Common myeloid progenitor, CD34-positive (primary cell): ENCODE results near the gene MAGIX.
"Not testable (repeated sequence)": the region's sequence is repeated elsewhere in the genome, so short reads cannot be mapped to it uniquely, and the experiment has no call there.

ENCODE experiments used
- CTCF ChIA-PET: fragments of 350-600 bp; sonication (Branson Sonifier 250); formaldehyde crosslinking; loops from one replicate; lab custom pipeline; 2021; ENCODE audit warnings: antibody characterized with exemption; lab: Charles Lee
- POLR2A ChIA-PET: fragments of 350-600 bp; sonication (Branson Sonifier 250); formaldehyde crosslinking; loops from one replicate; lab custom pipeline; 2021; ENCODE audit warnings: antibody characterized with exemption; lab: Charles Lee
- DNase-seq, 3 donors: peaks; one replicate each; pipeline versions ENCODE4 v3.0.0 to v3.0.0-alpha.2; 2013
- H3K27ac ChIP-seq, 2 experiments: 1 replicate in 1 of 2; 2 replicates in 1 of 2; pipeline ENCODE4 v1.7.0; 2013; ENCODE audit warnings: inconsistent platforms in 2 of 2, low read length in 2 of 2, mild to moderate bottlenecking in 2 of 2, low read depth in 1 of 2, moderate library complexity in 1 of 2; ENCODE audit not compliant: severe bottlenecking in 2 of 2, insufficient read depth in 1 of 2, poor library complexity in 1 of 2
- H3K27me3 ChIP-seq, 5 experiments: replicated peaks in 2 of 5; 1 replicate in 3 of 5; 2 replicates in 2 of 5; pipeline versions ENCODE4 v1.6.1 to v1.7.0; 2013; ENCODE audit warnings: low read length in 4 of 5, mild to moderate bottlenecking in 2 of 5, moderate library complexity in 2 of 5, inconsistent platforms in 1 of 5; ENCODE audit not compliant: insufficient read depth in 5 of 5, control insufficient read depth in 4 of 5
- H3K36me3 ChIP-seq, 4 experiments: 1 replicate in 2 of 4; 2 replicates in 2 of 4; pipeline versions ENCODE4 v1.6.1 to v1.7.0; 2013; ENCODE audit warnings: low read length in 3 of 4, control low read depth in 1 of 4, mild to moderate bottlenecking in 1 of 4; ENCODE audit not compliant: control insufficient read depth in 4 of 4, insufficient read depth in 4 of 4
- H3K4me1 ChIP-seq, 4 experiments: 1 replicate in 3 of 4; 2 replicates in 1 of 4; pipeline versions ENCODE4 v1.6.1 to v1.7.1; 2013; ENCODE audit warnings: low read length in 3 of 4, mild to moderate bottlenecking in 3 of 4, control low read depth in 1 of 4, inconsistent platforms in 1 of 4, moderate library complexity in 1 of 4; ENCODE audit not compliant: control insufficient read depth in 4 of 4, insufficient read depth in 4 of 4; ENCODE audit errors: control extremely low read depth in 1 of 4
- H3K4me3 ChIP-seq, 7 experiments: 1 replicate in 4 of 7; 2 replicates in 3 of 7; pipeline versions ENCODE4 v1.5.1 to v1.7.0; 2013; ENCODE audit warnings: mild to moderate bottlenecking in 7 of 7, low read length in 6 of 7, moderate library complexity in 6 of 7, inconsistent platforms in 2 of 7, low read depth in 2 of 7, control low read depth in 1 of 7; ENCODE audit not compliant: insufficient read depth in 4 of 7, control insufficient read depth in 1 of 7; ENCODE audit errors: extremely low read depth in 1 of 7
- H3K9me3 ChIP-seq, 5 experiments: 1 replicate in 4 of 5; 2 replicates in 1 of 5; pipeline versions ENCODE4 v1.6.1 to v1.7.1; 2013; ENCODE audit warnings: low read length in 4 of 5, mild to moderate bottlenecking in 2 of 5, inconsistent platforms in 1 of 5, low read depth in 1 of 5, moderate library complexity in 1 of 5; ENCODE audit not compliant: control insufficient read depth in 4 of 5, insufficient read depth in 2 of 5; ENCODE audit errors: control extremely low read depth in 1 of 5
- WGBS: methylation state at CpG from one replicate; pipeline ENCODE4 v1.1.5; 2013; ENCODE audit not compliant: insufficient coverage; 5-methylcytosine and 5-hydroxymethylcytosine counted together

MAGIX gene

GRCh38 chrX:49147282-49147681 is 15.3 kb upstream of the MAGIX start:
- Histone ChIP-seq H3K27ac (peak overlapping the region in 1 of 2 experiments; percentile 86), H3K36me3 (no peaks in the 10 kb centered on the region), H3K9me3 (peaks cover 0 to 4% (median 0%) of the 10 kb centered on the region in 5 experiments), H3K4me1 (peaks cover 0 to 24% (median 10%) of the 10 kb centered on the region in 4 experiments), H3K4me3 (peak overlapping the region in 2 of 7 experiments; percentile 10 to 16), H3K27me3 (no peaks in the 10 kb centered on the region)
- WGBS: 90% methylated on average over 6 of the region's 8 CpGs
- ChIA-PET CTCF (no interaction called here), POLR2A (interaction anchor here (0.6 kb wide), 1 partner anchor 19 kb away, joined by 3 read pairs; no protein-coding TSS in a partner anchor)
- DNase-seq: no peak

- Histone ChIP-seq H3K27me3 (no peaks in the 10 kb centered on the region), H3K27ac (peak overlapping the region; percentile 50 to 86), H3K4me1 (peaks cover 0 to 22% (median 10%) of the 10 kb centered on the region in 4 experiments), H3K4me3 (peak overlapping the region in 1 of 7 experiments; percentile 38), H3K36me3 (no peaks in the 10 kb centered on the region), H3K9me3 (peaks cover 0 to 4% (median 0%) of the 10 kb centered on the region in 5 experiments)
- ChIA-PET CTCF (no interaction called here), POLR2A (interaction anchor here (0.6 kb wide), 1 partner anchor 19 kb away, joined by 3 read pairs; no protein-coding TSS in a partner anchor)
- WGBS: 89% methylated on average over 13 of the region's 13 CpGs
- DNase-seq: peak in 2 of 3 donors; percentile 62 to 72
These were observed 14.6 kb upstream of the MAGIX start for GRCh38 chrX:49147936-49148335.

GRCh38 chrX:49148390-49149100 is 14.0 kb upstream of the MAGIX start:
- DNase-seq: peak; percentile 62 to 92 (median 82)
- Histone ChIP-seq H3K27ac (peak overlapping the region; percentile 50 to 86), H3K4me3 (peak overlapping the region in 1 of 7 experiments; percentile 38), H3K4me1 (peaks cover 0 to 22% (median 10%) of the 10 kb centered on the region in 4 experiments)
- WGBS: 73% methylated on average over 18 of the region's 21 CpGs
- POLR2A ChIA-PET, H3K36me3 ChIP-seq, H3K9me3 ChIP-seq, H3K27me3 ChIP-seq: not testable (repeated sequence)
- CTCF ChIA-PET: interaction anchor here (0.8 to 1.5 kb wide), 2 partner anchors 10 to 13 kb away, joined by 3 to 5 read pairs; no protein-coding TSS in a partner anchor

GRCh38 chrX:49149291-49149690 is 13.3 kb upstream of the MAGIX start:
- not testable (repeated sequence) for H3K27me3 ChIP-seq, H3K36me3 ChIP-seq, H3K9me3 ChIP-seq, DNase-seq, H3K4me3 ChIP-seq
- Histone ChIP-seq H3K4me1 (peaks cover 0 to 22% (median 10%) of the 10 kb centered on the region in 4 experiments), H3K27ac (peak overlapping the region; percentile 46 to 86)
- 96% methylated on average over 11 of the region's 14 CpGs for WGBS
- POLR2A ChIA-PET: interaction anchor here (0.6 kb wide), 2 partner anchors 22 to 106 kb away, joined by 3 read pairs; partner anchors contain the start of gene TFE3
- CTCF ChIA-PET: interaction anchor here (0.6 to 1.5 kb wide), 4 partner anchors 9 to 46 kb away, joined by 3 to 5 read pairs (median 3); no protein-coding TSS in a partner anchor

- POLR2A ChIA-PET: no interaction called here
- Histone ChIP-seq H3K9me3 (no peaks in the 10 kb centered on the region), H3K4me1 (peaks cover 2 to 16% (median 10%) of the 10 kb centered on the region in 4 experiments), H3K4me3 (no peak overlapping the region), H3K27ac (no peak overlapping the region), H3K27me3 (no peaks in the 10 kb centered on the region), H3K36me3 (no peaks in the 10 kb centered on the region)
- CTCF ChIA-PET: interaction anchor here (3.0 to 3.1 kb wide), 2 partner anchors 12 to 15 kb away, joined by 15 to 27 read pairs; no protein-coding TSS in a partner anchor
- WGBS: no CpG with 5 or more reads among the region's 1 CpG
- no peak for DNase-seq
These were observed 9.1 kb upstream of the MAGIX start for GRCh38 chrX:49153467-49153866.

- 48% methylated on average over 11 of the region's 18 CpGs for WGBS
These were observed 7.2 kb upstream of the MAGIX start for GRCh38 chrX:49155243-49155899.

More at GRCh38 chrX:49155243-49155899, 7.2 kb upstream of the MAGIX start:
- H3K4me1 ChIP-seq: peaks cover 2 to 16% (median 11%) of the 10 kb centered on the region in 4 experiments
- H3K27me3 ChIP-seq: no peaks in the 10 kb centered on the region
- ChIA-PET CTCF (interaction anchor here (0.7 to 3.1 kb wide), 10 partner anchors 9 to 117 kb away, joined by 3 to 27 read pairs (median 4); no protein-coding TSS in a partner anchor), POLR2A (interaction anchor here (0.6 to 1.4 kb wide), 4 partner anchors 8 to 36 kb away, joined by 3 to 10 read pairs (median 5); no protein-coding TSS in a partner anchor)
- DNase-seq: peak; percentile 77 to 86 (median 83)
- H3K4me3 ChIP-seq: peak overlapping the region in 6 of 7 experiments; percentile 30 to 79 (median 60)
- no peaks in the 10 kb centered on the region for H3K36me3 ChIP-seq
- H3K27ac ChIP-seq: peak overlapping the region; percentile 64 to 85
- H3K9me3 ChIP-seq: no peaks in the 10 kb centered on the region
